HG03108 (cell line): ENCODE data around the gene KIF26A.

Experiments used
- ATAC-seq: cut with Tn5 transposase; IDR thresholded peaks from one replicate; pipeline ENCODE4 v1.9.1; 2021; ENCODE audit warnings: moderate library complexity; ENCODE audit not compliant: unreplicated experiment

Gene KIF26A

DNA sequence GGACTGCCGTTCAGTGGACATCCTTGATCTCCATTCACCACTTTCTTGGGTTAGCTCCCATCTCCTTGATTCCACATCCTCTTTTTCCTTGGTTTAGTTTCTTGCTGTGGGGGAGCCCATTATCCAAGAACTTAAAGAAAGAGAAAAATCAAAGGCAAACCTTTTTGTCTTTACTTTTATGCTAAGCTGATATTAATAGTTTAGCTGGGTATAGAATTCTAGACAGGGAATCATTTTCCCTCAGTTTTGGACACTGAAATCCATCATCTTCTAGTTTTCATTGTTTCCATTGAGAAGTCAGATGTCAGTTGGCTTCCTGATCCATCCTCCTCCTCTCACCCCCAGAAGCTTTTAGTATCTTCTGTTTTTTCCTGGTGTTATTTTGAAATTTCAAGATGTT, 8.8 kb upstream of the KIF26A start:
- ATAC-seq = no peak

DNA sequence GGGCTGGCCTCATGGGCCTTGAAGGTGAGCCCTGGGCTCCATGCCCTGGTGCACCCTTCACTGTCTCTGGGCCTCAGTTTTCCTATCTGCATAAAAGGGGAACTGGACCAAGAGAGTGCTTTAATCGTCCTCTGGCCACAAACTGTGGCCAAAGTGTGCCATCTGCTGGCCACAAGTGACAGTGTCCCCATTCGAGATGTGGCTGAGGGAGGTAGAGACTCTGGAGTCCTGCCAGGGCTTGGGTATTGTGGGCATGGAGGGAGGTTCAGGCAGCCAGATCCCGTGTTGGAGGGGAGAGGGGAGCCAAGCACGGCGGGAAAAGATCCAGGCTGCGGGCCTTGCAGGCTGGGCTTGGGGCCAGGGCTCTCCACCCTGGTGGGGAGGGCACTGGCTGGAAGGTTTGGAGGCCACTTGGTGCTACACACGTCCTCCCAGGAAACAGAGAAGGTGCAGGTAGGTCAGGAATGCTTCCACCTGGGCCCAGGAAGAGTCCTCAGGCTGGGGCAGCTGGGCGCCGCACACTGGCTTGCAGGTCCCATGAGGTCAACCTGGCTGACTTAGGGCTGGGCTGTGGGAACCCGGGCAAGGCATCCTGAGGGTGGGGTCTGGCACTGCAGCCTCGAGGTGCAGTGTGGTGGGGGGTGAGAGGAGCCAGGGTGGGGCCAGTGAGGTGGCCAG, 7.3 kb upstream of the KIF26A start:
- ATAC-seq = no peak

DNA sequence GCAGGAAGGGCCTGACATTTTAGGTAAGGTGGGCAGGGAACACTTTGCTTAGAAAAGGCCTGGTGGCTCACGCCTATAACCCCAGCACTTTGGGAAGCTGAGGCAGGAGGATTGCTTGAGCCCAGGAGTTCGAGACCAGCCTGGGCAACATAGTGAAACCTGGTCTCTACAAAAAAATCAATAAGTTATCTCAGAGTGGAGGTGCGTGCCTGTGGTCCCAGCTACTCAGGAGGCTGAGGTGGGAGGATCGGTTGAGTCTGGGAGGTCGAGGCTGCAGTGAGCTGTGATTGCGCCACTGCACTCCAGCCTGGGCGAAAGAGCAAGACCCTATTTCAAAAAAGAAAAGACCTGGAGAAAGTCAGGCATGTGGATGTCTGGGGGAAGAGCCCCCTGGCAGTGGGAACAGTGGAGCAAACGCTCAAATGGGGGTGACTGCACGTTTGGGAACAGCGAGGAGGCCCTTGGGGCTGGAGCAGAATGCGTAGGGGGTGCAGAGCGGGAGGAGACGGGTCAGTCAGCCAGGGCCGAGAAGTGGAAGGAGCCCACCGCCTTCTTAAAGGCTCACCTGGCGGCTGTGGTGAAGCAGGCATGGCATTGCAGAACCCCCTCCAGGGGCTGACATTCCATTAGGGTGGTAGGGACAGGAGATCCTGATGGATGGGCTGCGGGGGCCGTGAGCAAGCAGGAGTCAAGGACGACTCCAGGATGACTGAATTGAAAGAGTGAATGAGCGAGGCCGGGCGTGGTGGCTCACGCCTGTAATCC, 6.2 kb upstream of the KIF26A start:
- no peak for ATAC-seq

DNA sequence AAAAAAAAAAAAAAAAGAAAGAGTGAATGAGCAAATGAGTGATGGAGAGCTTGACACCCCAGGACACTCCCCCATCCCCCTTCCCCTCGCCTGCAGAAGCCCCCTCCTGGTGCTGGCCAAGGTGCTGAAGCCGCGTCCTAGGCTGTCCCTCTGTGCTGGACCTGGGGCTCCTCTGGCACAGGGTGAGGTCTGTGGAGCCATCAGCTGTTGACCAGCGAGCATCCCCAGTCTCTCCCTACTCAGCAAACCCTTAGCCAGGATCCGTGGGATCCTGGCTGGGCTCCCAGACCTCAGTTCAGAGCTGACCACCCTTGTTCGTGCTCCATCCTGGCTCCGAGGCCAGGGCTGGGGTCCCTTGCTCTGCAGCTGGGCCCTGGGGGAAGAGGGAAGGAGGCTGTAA, 5.4 kb upstream of the KIF26A start:
- no peak for ATAC-seq

DNA sequence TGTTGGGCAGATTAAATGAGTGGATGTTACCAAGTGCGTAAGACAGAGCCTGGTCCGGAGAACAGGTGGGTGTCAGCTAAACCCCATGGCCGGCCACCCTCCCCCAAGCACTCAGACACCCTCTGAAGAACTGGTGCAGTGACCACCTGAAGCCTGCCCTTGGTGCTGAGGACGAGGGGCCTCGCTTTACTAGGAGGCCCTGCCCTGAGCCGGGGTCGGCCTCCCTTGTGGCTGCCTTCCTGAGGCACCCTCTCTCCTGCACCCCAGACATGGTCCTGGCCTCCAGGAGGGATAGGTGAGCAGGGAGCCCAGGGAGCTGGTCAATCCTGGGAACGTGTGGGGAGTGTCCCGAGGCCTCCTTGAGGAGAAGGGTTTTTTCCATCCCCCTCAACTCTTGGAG, 4.9 kb upstream of the KIF26A start:
- no peak for ATAC-seq

DNA sequence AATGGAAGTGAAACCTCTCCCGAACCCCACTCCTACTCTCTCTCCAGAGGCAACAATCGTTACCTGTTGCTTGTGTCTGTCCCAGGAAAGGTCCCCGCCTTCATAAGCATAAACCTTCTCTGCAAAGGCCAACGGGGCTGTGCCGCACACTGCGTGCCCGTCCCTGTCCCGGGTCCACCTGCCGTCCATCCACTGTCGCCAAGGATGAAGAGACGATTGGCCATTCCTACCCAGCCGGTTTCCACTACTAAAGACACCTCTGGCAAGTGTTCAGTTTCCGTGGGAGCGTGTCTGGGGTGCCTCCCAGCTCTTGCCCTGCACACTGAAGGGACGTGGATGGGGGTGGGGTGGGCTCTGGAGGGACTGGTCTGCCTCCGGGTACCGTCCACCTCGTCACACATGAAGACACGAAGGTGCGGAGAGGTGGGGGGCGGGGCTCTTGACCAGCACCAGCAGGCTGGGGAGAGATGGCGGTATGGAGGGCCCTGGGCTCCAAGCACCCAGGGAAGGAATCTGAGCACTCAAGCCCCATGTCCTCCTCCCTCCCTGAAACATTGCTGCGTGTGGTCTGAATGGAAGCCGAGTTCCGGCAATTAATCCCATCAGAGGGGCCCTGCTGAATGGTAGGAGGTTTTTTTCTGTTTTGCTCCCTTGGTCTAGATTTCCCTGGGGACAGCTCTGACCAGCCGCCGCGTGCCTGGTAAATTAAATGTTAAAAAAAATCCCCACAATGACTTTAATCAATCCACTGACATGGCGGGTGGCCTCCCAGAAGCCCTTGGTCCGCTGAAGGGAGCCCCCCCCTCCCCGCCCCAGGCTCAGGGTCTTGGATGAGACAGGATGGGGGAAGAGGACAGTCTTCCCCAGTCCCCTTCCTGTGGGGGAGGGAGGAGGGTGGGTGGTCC, 4.1 kb upstream of the KIF26A start:
- no peak for ATAC-seq

DNA sequence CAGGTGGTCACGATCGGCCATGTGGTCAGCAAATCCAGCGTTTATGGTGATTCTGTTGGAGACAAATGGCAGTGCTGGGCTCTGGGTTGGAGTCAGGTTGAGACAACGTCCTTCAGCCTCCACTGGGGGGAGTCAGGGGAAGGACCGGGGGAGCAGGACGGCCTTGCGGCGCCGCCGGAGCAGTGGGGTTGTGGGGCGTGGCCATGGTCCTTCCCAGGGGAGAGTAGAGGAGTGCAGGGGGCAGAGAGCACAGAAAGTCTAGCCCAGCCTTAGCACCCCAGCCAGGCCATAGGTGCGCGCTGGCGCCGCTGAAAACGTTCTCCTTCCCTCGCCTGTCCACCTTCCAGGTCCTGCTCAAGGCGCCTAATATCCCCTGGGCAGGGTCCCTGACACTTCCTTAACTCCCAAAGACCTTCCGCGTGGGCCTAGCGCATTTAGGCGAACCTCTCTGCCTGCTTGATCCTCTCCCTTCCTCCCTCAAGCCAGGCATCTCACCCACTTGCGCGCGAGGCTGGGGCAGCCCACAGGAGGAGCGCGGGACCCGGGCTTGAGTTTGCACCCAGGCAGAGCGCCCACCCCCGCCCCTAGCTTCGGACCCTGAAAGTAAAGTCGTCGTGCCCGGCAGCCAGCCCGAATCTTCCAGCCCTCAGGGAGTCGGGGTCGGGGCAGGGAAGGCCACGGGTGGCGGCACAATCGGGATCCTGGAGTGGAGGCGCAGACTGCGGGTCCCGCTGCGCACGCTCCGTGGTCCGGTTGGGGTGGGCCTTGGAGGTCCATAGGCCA, 3.1 kb upstream of the KIF26A start:
- no peak for ATAC-seq

DNA sequence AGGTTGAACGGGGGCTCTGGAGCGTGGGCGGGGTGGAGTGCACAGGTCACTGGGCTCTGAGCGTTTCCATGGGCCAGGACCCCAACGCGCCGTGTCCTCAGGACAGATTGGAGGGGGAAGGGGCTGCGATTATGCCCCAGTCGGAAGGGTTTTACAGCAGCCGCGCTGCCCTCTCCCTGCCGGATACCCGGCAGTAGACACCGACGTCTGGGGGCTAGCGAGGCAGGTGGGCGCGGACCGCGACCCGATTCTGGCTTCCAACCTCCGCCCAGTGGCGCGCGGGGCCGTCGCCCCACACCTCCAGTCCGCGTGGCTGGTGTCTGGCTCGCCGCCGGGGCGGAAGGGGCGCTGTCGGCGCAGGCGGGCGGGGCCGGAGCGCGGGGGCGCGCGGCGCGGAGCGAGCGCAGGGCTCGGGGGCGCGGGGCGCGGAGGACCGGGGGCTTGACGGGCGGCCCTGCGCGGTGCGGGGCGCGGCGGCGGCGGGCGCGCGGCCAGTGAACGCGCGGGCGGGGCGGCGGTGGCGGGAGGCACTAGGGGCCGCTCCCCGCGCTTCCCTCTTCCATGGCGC, 2.4 kb upstream of the KIF26A start:
- ATAC-seq = no peak

DNA sequence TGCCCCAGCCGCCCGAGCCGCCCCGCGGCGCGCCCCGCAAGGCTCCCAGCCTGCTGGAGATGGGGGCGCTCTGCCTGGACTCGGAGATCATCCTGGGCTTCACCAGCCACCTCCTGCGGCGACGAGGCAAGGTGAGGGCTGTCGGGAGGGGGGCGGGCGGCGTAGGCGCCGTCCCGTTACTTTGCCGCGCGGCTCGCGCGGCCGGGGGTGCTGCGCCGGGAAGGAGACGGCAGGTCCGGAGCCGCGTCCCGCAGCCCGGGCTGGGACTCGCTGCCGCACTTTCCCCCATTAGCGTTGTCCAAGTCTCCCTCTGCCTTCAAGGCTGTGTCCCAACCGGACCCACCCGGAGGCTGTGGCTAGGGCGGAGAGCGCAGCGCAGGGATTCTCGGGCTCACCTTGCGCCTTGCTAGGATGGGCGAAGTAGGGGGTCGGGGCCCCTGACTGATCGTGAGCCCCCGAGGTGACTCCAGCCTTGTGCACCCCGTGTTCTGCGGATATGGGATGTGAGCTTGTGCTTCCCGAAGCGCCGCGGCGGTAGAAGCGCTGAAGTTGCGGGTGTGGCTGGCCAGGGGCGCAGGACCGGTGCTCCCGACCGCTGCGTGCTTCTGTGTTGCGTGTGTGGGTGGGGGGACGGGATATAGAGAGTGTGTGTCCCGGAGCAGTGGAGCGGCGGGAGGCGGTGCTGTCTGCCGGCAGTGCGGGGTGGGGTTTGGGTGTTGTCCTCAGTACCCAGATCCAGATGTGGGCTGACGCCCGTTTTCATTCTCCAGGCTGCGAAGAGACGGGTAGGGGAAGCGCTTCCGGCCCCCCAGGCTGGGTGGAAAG, 1.7 kb upstream of the KIF26A start:
- ATAC-seq = no peak

DNA sequence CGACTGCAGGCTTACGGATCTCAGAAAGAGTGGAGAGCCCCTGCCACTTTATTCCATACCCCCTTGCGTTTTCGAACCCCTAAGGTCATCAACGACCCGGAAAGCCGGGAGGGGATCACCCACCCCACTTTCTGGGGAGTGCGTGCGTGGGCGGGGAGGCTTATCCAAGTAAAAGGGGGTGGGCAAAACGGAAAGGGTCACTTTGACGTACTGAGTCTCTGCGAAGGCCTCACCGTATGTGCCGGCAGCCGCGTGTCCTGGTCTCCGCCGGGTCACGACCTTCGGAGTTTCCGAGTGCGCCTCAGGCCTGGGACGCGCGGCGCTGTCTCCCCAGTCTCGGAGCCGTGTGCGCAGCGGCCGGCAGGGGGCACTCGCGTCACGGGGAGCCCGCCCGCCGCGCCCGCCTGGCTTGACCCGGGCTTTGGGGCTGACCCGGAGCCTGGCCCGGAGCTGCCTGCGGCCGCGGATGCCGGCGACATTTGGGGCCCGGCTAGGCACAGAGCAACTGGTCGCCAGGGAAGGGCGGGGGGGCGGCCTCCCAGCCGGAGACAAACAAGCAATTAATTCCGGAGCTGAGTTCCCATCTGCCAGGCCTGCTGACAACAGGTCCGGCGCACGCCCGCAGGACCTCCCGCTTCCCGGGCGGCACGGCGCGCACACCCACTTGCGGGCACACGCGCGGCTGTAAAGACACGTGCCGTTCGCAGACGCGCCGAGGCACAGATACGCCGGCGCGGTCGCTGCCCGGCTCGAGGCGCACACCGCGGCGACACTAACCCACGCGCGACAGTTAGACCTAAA, 890 bp upstream of the KIF26A start:
- ATAC-seq = no peak

DNA sequence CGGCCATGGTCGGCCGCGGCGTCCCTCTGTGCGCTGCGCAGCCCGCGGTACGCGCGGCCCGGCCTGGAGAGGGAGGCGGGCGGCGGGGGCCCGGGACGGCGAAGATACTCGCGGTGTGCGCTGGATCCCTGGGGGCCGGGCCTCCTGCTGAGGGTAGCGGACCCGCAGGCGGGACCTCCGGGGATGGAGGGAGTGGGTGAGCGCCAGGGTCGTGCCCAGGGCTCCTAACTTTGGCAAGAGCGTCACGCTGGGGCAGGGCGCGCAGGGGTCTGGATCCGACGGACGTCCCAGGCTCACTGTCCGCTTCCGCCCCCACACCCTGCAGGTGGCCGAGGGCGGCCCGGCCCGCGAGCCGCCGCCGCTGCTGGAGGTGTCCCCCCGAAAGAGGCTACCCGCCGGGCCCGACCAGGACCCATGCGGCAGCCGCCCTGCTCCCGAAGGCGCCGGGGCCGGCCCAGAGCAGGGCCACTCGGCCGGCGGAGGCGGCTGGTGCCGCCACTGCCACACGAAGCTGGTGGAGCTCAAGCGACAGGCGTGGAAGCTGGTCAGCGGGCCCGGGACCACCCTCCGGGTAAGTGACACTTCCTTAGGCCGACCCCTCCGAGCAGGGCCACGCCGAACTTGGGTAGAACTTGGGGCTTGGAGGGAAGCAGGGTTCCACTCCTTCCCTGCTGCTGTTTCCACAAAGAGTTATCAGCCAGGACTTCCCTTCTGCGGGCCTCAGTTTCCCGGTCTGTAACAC, 502 bp downstream of the KIF26A start:
- no peak for ATAC-seq

DNA sequence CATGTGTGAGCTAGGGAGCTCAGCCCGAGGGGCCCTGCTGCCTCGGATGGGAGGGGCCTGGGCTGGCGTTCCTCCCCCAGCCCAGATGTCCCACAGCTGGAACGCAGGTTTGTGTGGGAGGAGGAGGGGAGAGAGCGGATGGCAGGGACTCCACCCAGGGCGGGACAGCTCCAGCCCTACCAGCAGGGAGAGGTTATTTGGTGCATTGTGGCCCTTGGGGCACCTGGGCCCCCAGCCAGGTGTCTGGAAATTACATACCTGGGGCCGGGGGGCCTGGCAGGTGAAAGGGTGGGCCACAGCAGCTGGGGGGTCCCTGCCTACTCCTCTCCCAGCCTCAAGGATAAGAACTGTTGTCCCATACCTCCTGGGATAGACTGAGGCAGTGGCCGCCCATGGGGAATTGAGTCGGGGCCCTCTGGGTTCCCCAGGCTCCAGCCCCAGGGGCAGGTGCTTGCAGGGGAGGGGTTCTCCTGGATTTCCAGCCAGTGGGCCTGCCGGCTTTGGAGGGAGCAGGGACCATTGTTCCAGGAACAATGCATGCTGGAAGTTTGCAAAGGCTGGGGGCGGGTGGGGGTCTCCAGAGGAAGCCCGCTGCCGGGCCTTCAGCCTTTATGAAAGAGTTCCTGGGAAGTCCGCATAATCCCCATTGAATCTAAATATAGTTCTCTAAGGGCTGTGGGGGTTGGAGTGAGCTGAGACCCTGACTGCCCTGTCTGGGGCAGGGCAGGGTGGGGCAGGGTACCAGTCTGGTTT, 1.2 kb downstream of the KIF26A start:
- no peak for ATAC-seq

DNA sequence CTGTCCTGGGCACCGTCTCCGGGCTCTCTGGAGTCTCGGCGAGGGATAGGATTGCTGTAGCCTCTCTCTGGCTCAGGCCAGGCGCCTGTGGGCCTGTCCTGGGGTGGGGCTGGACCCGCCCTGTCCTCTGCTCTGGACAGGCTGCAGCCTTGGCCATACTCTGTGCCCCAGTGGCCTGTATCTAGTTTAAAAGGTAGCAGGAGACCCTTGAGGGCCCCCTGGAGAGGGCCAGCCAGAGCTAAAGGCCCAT, 1.8 kb downstream of the KIF26A start:
- no peak for ATAC-seq

DNA sequence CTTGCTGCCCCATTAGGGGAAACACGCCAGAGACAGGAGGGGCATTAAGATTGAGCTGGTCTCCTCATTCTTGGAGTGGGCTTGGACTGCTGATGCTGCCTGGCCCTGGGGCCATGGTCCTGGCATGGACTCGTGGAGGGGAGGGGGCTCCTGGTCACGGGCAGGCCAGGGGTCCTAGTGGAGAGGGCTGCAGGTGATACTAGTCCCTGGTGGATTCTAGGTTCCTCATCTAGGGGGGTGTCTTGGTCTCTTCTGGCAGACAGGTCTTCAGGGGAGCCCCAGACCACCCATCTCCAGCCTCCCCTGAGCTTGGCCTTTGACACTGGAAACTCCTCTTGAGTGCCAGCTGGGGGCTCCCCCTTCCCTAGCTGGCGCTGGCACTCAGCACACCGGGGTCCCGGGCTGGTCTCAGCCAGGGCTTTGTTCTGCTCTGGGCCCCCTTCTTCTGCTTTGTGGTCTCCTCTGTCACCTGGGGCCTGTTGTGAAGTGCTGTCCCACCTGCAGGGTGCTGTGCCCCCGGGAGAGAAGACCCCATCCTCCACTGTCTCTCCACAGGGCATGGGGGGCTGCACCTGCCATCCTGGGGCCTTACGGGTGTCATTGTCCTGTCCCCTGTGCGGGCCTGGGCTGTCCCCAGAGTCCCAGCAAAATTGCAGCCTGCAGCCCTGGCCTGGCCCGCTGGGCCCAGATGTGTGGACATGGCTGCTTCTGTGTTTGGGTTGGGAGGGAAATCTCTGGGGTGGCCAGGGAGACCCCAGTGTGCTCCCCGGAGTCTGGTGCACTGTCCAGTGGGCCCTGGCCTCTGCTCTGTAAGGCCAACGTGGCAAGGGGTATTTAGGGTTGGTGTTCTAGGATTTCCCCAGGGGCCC, 2.3 kb downstream of the KIF26A start:
- ATAC-seq = no peak

DNA sequence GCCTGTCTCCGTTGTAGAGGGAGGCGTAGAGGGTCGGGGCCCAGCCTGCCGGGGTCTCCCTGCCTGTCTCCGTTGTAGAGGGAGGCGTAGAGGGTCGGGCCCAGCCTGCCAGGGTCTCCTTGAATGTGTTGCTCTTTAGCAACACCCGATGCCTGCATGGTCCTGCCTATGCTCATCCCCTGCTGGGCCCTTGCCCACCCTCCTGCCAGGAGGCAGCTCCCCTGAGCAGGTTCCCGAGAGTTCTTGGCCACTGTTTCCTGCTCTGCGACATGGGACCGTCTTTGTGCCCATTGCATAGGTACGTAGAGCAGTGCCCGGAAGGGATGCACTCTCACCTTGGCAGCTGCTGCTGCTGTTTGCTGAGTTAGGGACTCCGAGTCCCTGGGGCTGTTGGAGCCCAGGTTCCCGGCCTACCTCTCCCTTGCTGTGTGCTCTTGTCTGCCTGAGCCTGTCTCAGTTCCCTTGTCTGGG, 3.3 kb downstream of the KIF26A start:
- no peak for ATAC-seq

DNA sequence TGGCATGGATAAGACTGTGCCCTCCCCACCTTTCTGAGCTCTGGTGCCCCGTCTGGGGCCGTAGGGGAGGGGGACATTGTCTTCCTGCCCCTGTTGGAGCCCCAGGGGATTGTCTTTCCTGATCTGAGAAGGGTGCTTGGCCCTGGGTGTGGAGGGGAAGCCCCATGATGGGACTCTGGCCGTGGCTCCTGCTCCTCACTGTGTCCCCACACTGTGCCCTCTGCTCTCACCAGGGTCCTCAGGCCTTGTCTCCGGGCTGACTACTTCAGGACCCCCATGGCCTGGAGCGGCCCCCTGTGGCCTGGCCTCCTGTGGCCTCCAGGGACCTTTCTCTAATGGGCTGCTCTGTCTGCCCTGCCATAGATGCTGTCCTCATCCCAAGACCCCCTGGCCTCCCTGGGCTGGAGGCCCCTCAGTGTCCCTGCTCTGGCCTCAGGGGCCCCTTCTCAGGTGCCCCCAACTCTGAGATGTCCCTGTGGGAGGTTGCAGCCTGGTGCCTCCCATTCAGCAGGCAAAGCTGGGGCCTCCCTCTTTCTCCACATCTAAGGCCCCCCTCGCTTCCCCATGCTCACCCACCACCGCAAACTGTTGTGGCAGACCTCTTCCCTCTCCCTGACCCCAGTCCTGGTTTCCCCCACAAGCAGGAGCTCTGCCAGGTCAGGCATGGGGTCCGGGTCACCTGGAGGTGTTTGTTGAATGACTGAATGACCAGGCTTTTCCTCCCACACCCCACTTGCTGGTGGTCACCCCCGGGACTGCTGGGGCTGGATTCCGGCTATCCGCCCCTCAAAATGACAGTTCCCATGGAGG, 4.0 kb downstream of the KIF26A start:
- no peak for ATAC-seq
